Measurements from ENCODE around the gene SEC22B. TPM values are rescaled to one million over a fixed set of nuclear protein-coding genes. Genes with fewer than 3 reads are reported as not detected.
A peak's percentile ranks its signal among the peaks of the same experiment; 100 is the strongest.
"Not testable (repeated sequence)": the region's sequence is repeated elsewhere in the genome, so short reads cannot be mapped to it uniquely, and the experiment has no call there.

Gene SEC22B
- total RNA-seq, 1 donor: 95.2 TPM

DNA sequence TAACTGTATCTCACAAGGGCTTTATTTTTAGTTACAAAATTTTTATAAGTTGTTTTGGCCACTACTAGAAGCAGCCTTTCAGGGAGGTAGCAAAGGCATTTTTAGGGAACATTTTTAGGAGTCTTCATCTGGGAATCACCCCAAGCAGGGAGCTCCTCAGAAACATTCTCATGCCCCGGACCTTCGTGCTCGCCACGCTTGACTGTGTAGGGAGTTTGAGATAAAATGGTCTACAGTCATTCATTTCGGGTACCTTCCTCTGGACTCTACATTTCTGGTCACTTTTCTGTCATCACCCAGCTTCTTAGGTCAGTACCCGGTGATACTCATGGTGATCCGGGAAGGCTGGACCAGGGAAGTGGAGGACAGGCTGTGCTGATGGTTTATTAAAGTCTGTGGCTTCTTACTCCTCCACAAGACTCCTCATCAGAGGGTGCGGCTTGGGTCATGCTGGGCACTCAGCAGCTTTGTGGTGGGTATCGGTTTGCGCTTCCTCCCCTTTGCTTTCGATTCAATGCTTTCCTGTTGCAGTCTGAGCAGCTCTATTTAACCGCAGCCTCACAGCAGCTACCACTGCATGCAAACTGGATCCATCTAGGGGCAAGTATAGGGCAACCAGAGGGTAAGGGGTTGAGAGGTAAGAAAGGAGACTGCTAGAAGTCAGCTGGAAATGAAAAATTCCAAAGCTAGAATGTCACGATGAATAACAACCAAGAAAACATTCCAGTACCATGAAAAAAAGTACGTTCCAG, 33.6 kb downstream of the SEC22B start:
- H3K79me2 ChIP-seq (ENCODE audit: insufficient read depth, low read length); H4K20me1 ChIP-seq (ENCODE audit: insufficient read depth, low read length); H2AFZ ChIP-seq (ENCODE audit: low read length); H3K9me3 ChIP-seq (ENCODE audit: low read depth, low read length); H3K36me3 ChIP-seq (ENCODE audit: insufficient read depth, low read length); H3K27me3 ChIP-seq (ENCODE audit: insufficient read depth, low read length): not testable (repeated sequence)
- peaks cover 27% of the 10 kb centered on the region for H3K4me1 ChIP-seq (ENCODE audit: insufficient read depth, low read length)
- H3K4me3 ChIP-seq (ENCODE audit: insufficient read depth, low read length): peak overlapping the region; percentile 45
- DNase-seq (ENCODE audit: insufficient read length, low spot score, missing footprints): peak; percentile 31
- H3K4me2 ChIP-seq (ENCODE audit: insufficient read depth, low read length): peak overlapping the region; percentile 58
- H3K27ac ChIP-seq (ENCODE audit: low read depth, low read length): peak overlapping the region; percentile 94

DNA sequence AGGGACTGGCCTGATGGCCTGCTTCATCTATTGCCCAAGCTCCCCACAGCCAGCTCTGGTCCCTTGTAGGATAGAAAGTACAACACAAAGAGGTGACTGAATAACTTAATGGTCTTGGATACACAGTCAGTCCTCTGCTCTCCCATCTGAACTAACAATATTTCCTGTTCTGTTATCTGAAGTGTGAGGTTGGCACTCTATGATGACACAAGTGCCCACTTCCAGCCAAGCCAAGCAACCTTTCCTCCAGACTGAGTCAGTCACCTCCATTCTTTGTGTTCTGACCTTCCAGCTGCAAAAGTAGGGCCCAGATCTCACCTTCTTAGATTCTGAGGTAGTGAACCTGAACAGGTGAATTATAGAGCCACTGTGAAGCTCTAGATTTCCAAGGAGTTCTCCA, 34.5 kb downstream of the SEC22B start:
- H3K79me2 ChIP-seq (ENCODE audit: insufficient read depth, low read length); H3K36me3 ChIP-seq (ENCODE audit: insufficient read depth, low read length); H3K9me3 ChIP-seq (ENCODE audit: low read depth, low read length); H2AFZ ChIP-seq (ENCODE audit: low read length); H3K27me3 ChIP-seq (ENCODE audit: insufficient read depth, low read length); H3K4me3 ChIP-seq (ENCODE audit: insufficient read depth, low read length); DNase-seq (ENCODE audit: insufficient read length, low spot score, missing footprints); H4K20me1 ChIP-seq (ENCODE audit: insufficient read depth, low read length): not testable (repeated sequence)
- Histone ChIP-seq H3K4me2 (ENCODE audit: insufficient read depth, low read length) (peak overlapping the region; percentile 58), H3K4me1 (ENCODE audit: insufficient read depth, low read length) (peaks cover 27% of the 10 kb centered on the region), H3K27ac (ENCODE audit: low read depth, low read length) (peak overlapping the region; percentile 94)

DNA sequence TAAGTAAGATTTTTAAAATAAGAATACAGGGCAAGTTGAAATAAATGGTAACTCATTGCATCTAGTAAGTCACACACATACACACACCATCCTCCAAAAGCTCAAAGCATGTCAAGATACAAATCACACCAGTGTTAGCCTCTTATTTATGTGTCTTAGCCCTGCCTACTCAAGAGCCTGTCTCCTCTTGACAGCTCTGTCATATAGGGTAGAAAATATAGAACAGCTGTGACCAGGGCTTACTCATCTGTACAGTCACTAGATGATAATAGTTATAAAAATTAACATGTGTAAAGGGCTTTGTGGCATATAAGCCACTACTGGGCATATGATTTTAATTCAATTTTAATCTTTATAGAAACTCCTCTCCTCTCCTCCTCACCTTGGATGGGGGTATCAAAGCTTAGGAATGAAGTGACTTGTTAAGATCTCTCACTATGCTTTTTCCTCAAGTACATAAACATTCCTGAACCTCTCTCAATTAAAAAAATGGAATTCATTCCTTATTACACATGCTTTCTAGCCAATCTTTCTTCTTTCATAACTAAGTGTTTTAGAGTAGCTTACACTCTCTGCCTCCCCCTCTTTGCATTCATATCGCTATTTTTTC, 35.6 kb downstream of the SEC22B start:
- H3K27me3 ChIP-seq (ENCODE audit: insufficient read depth, low read length); H4K20me1 ChIP-seq (ENCODE audit: insufficient read depth, low read length); H3K4me2 ChIP-seq (ENCODE audit: insufficient read depth, low read length); H3K79me2 ChIP-seq (ENCODE audit: insufficient read depth, low read length); H3K36me3 ChIP-seq (ENCODE audit: insufficient read depth, low read length); DNase-seq (ENCODE audit: insufficient read length, low spot score, missing footprints); H3K9me3 ChIP-seq (ENCODE audit: low read depth, low read length); H3K4me3 ChIP-seq (ENCODE audit: insufficient read depth, low read length); H2AFZ ChIP-seq (ENCODE audit: low read length); H3K27ac ChIP-seq (ENCODE audit: low read depth, low read length): not testable (repeated sequence)
- H3K4me1 ChIP-seq (ENCODE audit: insufficient read depth, low read length): peaks cover 27% of the 10 kb centered on the region

DNA sequence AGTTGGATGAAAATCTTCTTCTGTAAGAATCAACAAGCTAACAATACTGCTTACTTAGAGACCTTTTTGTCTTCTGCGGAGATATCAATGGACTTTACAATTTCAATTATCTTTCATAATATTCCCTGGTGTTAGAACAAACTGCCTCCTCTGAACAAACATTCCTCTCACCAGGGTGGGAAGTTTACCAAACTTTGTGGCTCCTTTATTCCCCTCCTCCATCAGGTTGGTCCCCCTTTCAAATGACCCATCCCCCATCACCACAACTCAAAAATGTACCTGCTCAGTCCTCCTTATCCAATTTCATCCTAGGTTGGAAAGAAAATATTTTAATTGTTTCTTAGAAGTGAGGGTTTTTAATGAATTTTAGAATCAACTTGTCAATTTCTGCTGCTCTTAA, 40.2 kb downstream of the SEC22B start:
- H2AFZ ChIP-seq (ENCODE audit: low read length); H3K79me2 ChIP-seq (ENCODE audit: insufficient read depth, low read length); H3K4me3 ChIP-seq (ENCODE audit: insufficient read depth, low read length); H4K20me1 ChIP-seq (ENCODE audit: insufficient read depth, low read length); DNase-seq (ENCODE audit: insufficient read length, low spot score, missing footprints); H3K27ac ChIP-seq (ENCODE audit: low read depth, low read length); H3K27me3 ChIP-seq (ENCODE audit: insufficient read depth, low read length); H3K4me2 ChIP-seq (ENCODE audit: insufficient read depth, low read length); H3K36me3 ChIP-seq (ENCODE audit: insufficient read depth, low read length); H3K4me1 ChIP-seq (ENCODE audit: insufficient read depth, low read length); H3K9me3 ChIP-seq (ENCODE audit: low read depth, low read length): not testable (repeated sequence)

DNA sequence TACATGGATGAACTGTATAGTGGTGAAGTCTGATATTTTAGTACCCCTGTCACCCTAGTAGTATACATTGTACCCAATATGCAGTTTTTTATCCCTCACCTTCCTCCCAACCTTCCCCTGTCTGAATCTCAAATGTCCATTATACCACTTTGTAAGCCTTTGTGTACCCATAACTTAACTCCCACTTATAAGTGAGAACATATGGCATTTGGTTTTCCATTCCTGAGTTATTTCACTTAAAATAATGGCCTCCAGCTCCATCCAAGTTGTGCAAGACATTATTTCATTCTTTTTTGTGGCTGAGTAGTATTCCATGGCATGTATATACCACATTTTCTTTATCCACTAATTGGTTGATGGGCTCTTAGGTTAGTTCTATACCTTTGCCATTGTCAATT, 42.4 kb downstream of the SEC22B start:
- H3K27ac ChIP-seq (ENCODE audit: low read depth, low read length); H3K36me3 ChIP-seq (ENCODE audit: insufficient read depth, low read length); H3K27me3 ChIP-seq (ENCODE audit: insufficient read depth, low read length); H3K79me2 ChIP-seq (ENCODE audit: insufficient read depth, low read length); H2AFZ ChIP-seq (ENCODE audit: low read length); H3K4me1 ChIP-seq (ENCODE audit: insufficient read depth, low read length); DNase-seq (ENCODE audit: insufficient read length, low spot score, missing footprints); H4K20me1 ChIP-seq (ENCODE audit: insufficient read depth, low read length); H3K4me2 ChIP-seq (ENCODE audit: insufficient read depth, low read length); H3K4me3 ChIP-seq (ENCODE audit: insufficient read depth, low read length); H3K9me3 ChIP-seq (ENCODE audit: low read depth, low read length): not testable (repeated sequence)

DNA sequence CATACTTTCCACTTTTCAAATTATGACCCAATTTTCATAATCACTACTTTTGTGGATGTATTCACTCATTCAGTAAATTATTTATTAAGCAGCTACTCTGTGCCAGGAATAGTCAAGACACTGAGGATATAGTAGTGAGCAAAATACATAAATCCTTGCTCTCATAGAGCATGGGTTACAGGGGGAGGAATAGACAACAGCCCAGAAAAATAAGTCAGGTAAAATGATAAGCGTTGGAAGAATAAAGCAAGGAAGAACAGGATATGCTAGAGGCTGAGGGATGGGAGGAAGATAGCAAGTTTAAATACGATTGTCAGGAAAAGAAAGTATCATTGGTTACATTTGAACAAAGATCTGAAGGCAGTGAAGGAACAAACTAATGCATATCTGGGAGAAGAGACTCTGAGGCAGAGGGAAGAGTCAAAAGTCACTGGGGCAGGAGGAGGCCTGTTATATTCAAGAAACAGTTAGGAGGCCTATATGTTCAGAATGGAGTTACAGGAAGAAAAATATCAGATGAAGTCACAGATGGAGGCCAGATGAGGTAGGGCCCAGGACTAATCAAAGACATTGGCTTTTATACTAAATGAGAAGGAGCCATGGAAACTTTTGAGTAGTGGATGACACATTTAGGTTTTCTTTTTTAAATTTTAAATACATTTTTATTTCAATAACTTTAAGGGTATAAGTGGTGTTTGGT, 42.9 kb downstream of the SEC22B start:
- no peaks in the 10 kb centered on the region for H3K9me3 ChIP-seq (ENCODE audit: low read depth, low read length)
- DNase-seq (ENCODE audit: insufficient read length, low spot score, missing footprints): no peak

DNA sequence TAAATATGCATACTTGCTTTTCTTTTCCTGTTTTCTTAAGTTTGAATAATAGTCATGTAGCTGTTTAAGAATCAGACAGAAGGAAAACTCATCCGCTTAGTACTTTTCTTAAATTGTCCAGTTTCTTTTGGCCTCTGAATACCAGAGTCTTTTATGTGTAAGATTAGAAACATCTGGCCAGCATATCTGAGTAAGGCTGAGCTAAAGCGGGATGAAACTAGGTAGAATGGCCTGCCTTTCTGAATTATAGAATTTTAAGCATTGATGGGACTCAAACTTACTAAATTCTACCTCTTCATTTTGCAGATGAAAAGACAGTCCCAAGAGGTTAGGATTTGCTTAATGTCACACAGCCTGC, 43.9 kb downstream of the SEC22B start:
- H3K9me3 ChIP-seq (ENCODE audit: low read depth, low read length); H4K20me1 ChIP-seq (ENCODE audit: insufficient read depth, low read length); H3K79me2 ChIP-seq (ENCODE audit: insufficient read depth, low read length); H3K4me3 ChIP-seq (ENCODE audit: insufficient read depth, low read length); H3K27me3 ChIP-seq (ENCODE audit: insufficient read depth, low read length); H3K4me1 ChIP-seq (ENCODE audit: insufficient read depth, low read length); H3K36me3 ChIP-seq (ENCODE audit: insufficient read depth, low read length); DNase-seq (ENCODE audit: insufficient read length, low spot score, missing footprints); H2AFZ ChIP-seq (ENCODE audit: low read length): not testable (repeated sequence)
- peak overlapping the region; percentile 75 for H3K27ac ChIP-seq (ENCODE audit: low read depth, low read length)
- peak overlapping the region; percentile 54 for H3K4me2 ChIP-seq (ENCODE audit: insufficient read depth, low read length)

More for the DNA sequence above, 42.9 kb downstream of the SEC22B start:
- Histone ChIP-seq H3K4me3 (ENCODE audit: insufficient read depth, low read length) (no peak overlapping the region), H3K27me3 (ENCODE audit: insufficient read depth, low read length) (no peaks in the 10 kb centered on the region), H3K4me1 (ENCODE audit: insufficient read depth, low read length) (peaks cover 5% of the 10 kb centered on the region), H4K20me1 (ENCODE audit: insufficient read depth, low read length) (no peaks in the 10 kb centered on the region), H2AFZ (ENCODE audit: low read length) (no peak overlapping the region), H3K36me3 (ENCODE audit: insufficient read depth, low read length) (no peaks in the 10 kb centered on the region), H3K27ac (ENCODE audit: low read depth, low read length) (no peak overlapping the region), H3K4me2 (ENCODE audit: insufficient read depth, low read length) (no peak overlapping the region), H3K79me2 (ENCODE audit: insufficient read depth, low read length) (no peaks in the 10 kb centered on the region)
- TF ChIP-seq, protein P1, sequence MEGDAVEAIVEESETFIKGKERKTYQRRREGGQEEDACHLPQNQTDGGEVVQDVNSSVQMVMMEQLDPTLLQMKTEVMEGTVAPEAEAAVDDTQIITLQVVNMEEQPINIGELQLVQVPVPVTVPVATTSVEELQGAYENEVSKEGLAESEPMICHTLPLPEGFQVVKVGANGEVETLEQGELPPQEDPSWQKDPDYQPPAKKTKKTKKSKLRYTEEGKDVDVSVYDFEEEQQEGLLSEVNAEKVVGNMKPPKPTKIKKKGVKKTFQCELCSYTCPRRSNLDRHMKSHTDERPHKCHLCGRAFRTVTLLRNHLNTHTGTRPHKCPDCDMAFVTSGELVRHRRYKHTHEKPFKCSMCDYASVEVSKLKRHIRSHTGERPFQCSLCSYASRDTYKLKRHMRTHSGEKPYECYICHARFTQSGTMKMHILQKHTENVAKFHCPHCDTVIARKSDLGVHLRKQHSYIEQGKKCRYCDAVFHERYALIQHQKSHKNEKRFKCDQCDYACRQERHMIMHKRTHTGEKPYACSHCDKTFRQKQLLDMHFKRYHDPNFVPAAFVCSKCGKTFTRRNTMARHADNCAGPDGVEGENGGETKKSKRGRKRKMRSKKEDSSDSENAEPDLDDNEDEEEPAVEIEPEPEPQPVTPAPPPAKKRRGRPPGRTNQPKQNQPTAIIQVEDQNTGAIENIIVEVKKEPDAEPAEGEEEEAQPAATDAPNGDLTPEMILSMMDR (IDR thresholded peaks at IDR 0.05; ENCODE audit: extremely low read depth, low read depth, low read length): no peak

Data from osteoblast (primary cell).